ENCODE measurements around the gene SEL1L3. TPM values are rescaled to one million over a fixed set of nuclear protein-coding genes. Genes with fewer than 3 reads are reported as not detected.

The SEL1L3 gene
- total and polyA plus RNA-seq, 9 of the 15 experiments (the other 6 are each of a cell fraction or from before 2014, with no cell fraction given) = 10.0 to 44.3 (median 21.6) TPM

- ChIA-PET POLR2A (interaction anchor here (1.0 to 1.1 kb wide), 2 partner anchors 38 to 503 kb away, joined by 3 to 4 read pairs; no protein-coding TSS in a partner anchor), CTCF (ENCODE audit: low intra/inter-chr PET ratio) (no interaction called here)
- 83% methylated on average over 4 of the region's 4 CpGs for WGBS (ENCODE audit: insufficient coverage, low coverage, missing lambda C conversion rate)
- H3K79me2 ChIP-seq (ENCODE audit: control insufficient read depth, insufficient read depth, low read length) = no peaks in the 10 kb centered on the region
- TF ChIP-seq MBD1 (CRISPR knock-in tag; IDR thresholded peaks at IDR 0.05) (no peak), TAF15 (IDR thresholded peaks at IDR 0.05; ENCODE audit: low read depth, low read length) (no peak), FOXK1 (CRISPR knock-in tag; IDR thresholded peaks at IDR 0.05; ENCODE audit: borderline replicate concordance) (no peak), POU5F1 (IDR thresholded peaks at IDR 0.05; ENCODE audit: borderline replicate concordance, low read depth, low read length, partially characterized antibody) (no peak), KDM1A (IDR thresholded peaks at IDR 0.05) (no peak), ARID3B (CRISPR knock-in tag; IDR thresholded peaks at IDR 0.05; ENCODE audit: borderline replicate concordance) (no peak), BCLAF1 (IDR thresholded peaks at IDR 0.05; ENCODE audit: borderline replicate concordance in 1 of 2, control insufficient read depth in 1 of 2, low read depth in 2 of 2, low read length in 1 of 2) (no peak), CBFA2T3 (IDR thresholded peaks at IDR 0.05) (no peak), IRF2 (CRISPR knock-in tag; IDR thresholded peaks at IDR 0.05) (no peak), NR2C2 (CRISPR knock-in tag; IDR thresholded peaks at IDR 0.05) (no peak), NR2C2 (tag; IDR thresholded peaks at IDR 0.05) (no peak), SIX5 (IDR thresholded peaks at IDR 0.05; ENCODE audit: borderline replicate concordance in 1 of 2, insufficient read depth in 1 of 2, low read depth in 1 of 2, low read length in 2 of 2) (no peak), MEF2D (tag; conservative IDR thresholded peaks at IDR 0.05; ENCODE audit: low read depth) (no peak)
- H3K27ac ChIP-seq (ENCODE audit: extremely low read depth, low read depth, low read length) = no peak overlapping the region
- H4K20me1 ChIP-seq (replicated peaks; ENCODE audit: control insufficient read depth, insufficient read depth, low read length) = no peaks in the 10 kb centered on the region
- H3K36me3 ChIP-seq (ENCODE audit: control insufficient read depth, insufficient read depth, low read length) = peaks cover 12% of the 10 kb centered on the region
- in situ Hi-C loops (cut with MboI) = no loop called here
- H3K4me1 ChIP-seq (replicated peaks in 1 of 2; ENCODE audit: control insufficient read depth in 2 of 2, insufficient read depth in 2 of 2, low read length in 2 of 2) = no peaks in the 10 kb centered on the region
- no peak overlapping the region for H2AFZ ChIP-seq (ENCODE audit: low read depth, low read length)
- DNase-seq (ENCODE audit: extremely low read depth in 1 of 4, low spot score in 3 of 4) (no peak), ATAC-seq (no peak), FAIRE-seq (no peak)
- H3K4me2 ChIP-seq (ENCODE audit: insufficient read depth, low read length) = no peak overlapping the region
- intact Hi-C loops (cut with micrococcal nuclease) = no loop called here
- no peaks in the 10 kb centered on the region for H3K9me3 ChIP-seq (replicated peaks; ENCODE audit: control insufficient read depth, insufficient read depth, low read depth, low read length)
- no peaks in the 10 kb centered on the region for H3K9me1 ChIP-seq (ENCODE audit: control insufficient read depth, insufficient read depth, low read length)
- no peaks in the 10 kb centered on the region for H3K27me3 ChIP-seq (ENCODE audit: control insufficient read depth in 2 of 2, insufficient read depth in 2 of 2, low read length in 2 of 2)
- no TSS peak for BruUV-seq (replicated peaks)
- H3K9ac ChIP-seq (ENCODE audit: insufficient read depth in 1 of 2, low read depth in 2 of 2, low read length in 2 of 2) = no peak overlapping the region
- no peak overlapping the region for H3K4me3 ChIP-seq
Measured at GRCh38 chr4:25827373-25827772, 35.4 kb downstream of the SEL1L3 start.
